GM10266 (cell line): Measurements from ENCODE around the gene HIPK2.

Source experiments
- DNase-seq: peaks from one replicate; pipeline ENCODE4 v3.0.0; 2012; ENCODE audit errors: extremely low spot score
- TF ChIP-seq, protein P1 (sequence below): IDR thresholded peaks from 2 replicates; pipeline ENCODE4 v1.5.1; 2012; ENCODE audit warnings: mild to moderate bottlenecking, low read depth; ENCODE audit not compliant: control insufficient read depth, insufficient read depth; ENCODE audit errors: missing control alignments

The HIPK2 gene

GRCh38 chr7:139695588-139695987 is 82.2 kb downstream of the HIPK2 start:
- no peak for DNase-seq
- TF ChIP-seq, protein P1, sequence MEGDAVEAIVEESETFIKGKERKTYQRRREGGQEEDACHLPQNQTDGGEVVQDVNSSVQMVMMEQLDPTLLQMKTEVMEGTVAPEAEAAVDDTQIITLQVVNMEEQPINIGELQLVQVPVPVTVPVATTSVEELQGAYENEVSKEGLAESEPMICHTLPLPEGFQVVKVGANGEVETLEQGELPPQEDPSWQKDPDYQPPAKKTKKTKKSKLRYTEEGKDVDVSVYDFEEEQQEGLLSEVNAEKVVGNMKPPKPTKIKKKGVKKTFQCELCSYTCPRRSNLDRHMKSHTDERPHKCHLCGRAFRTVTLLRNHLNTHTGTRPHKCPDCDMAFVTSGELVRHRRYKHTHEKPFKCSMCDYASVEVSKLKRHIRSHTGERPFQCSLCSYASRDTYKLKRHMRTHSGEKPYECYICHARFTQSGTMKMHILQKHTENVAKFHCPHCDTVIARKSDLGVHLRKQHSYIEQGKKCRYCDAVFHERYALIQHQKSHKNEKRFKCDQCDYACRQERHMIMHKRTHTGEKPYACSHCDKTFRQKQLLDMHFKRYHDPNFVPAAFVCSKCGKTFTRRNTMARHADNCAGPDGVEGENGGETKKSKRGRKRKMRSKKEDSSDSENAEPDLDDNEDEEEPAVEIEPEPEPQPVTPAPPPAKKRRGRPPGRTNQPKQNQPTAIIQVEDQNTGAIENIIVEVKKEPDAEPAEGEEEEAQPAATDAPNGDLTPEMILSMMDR: no peak

GRCh38 chr7:139695051-139695450 is 82.7 kb downstream of the HIPK2 start:
- no peak for DNase-seq
- TF ChIP-seq, protein P1: no peak

- TF ChIP-seq, protein P1: no peak
- DNase-seq: no peak
Measured at GRCh38 chr7:139694389-139694676, 83.5 kb downstream of the HIPK2 start.

DNA sequence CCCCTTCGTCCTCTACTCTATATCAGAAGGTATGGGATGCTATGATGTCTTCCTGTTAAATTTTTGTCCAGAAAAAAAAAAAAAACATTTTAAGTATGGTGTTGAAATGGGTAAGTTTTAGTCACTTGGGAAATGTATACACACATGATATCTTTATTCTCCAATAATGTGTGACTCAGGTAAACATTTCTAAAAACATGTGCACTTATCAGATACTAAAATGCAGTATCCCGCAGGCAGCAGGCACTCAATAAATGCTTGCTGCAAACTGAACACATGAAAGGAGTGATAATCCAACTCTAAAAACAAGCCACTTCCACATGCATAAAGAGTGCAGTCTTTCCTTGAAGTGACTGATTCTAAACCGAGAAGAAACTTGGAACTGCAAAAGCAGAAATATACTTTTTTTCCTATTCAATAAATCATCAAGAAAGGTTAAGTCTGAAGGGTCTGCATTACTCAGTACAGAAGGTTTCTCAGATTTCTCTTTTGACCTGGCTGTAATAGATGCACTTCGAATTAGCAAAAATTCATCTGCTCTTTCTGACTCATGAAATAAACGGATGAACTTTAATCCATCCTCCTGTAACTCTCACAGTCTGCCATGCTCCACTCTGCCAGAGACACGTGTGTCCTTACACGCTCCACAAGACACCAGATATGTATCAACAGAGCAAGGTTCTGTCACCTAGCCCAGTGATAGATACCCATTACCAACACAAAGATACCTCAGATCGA is 84.0 kb downstream of the HIPK2 start:
- DNase-seq: no peak
- TF ChIP-seq, protein P1: no peak

DNA sequence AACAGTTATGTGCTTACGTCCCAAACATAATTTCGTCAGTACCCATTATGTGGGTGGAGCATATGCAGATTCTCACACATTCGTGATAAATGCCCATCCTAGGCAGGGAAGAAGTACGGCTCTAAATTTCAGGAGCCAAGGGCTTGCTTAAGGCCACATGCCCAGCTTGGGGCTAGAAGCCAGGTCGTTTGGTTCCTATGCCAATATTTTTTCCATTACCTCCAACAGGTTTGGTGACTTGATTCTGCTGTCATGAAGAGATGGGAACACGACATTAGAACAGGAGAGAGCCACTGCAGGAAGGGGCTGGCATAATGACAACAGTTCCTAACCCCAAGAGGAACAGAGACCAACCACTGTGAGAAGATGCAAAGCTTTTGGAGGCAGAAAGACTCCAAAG is 85.1 kb downstream of the HIPK2 start:
- no peak for DNase-seq
- TF ChIP-seq, protein P1: no peak

DNA sequence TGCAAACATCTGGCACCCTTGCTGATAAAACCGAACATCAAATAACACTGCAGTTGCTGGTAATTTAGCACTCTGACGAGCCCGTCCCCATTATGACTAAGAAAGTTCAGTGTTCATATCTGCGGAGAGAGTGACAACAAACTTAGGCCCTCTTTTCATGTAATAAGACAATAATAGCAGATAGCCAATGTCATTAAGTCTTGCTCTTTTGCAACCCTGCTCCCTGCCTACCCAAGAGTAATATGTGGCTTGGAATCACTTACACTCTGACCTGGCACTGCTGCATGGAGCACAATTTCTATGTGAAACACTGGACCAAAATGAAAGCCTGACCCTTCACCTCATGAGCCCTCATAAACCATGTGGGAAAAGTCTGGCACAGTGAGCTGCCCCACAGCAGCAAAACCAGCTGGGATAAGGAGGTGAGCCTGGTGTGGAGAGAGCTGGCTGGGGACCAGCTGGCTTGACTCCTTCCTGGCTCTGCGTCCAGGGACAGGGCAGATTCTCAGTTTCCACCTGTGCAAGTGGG is 86.5 kb downstream of the HIPK2 start:
- TF ChIP-seq, protein P1: no peak
- DNase-seq: no peak

GRCh38 chr7:139687980-139688632 is 89.7 kb downstream of the HIPK2 start:
- DNase-seq: no peak
- TF ChIP-seq, protein P1: no peak
